ENCODE results near the gene ABITRAM.
"Not testable (repeated sequence)": the region's sequence is repeated elsewhere in the genome, so short reads cannot be mapped to it uniquely, and the experiment has no call there.

GRCh38 chr9:108971392-108971791 is 37.2 kb downstream of the ABITRAM start:
- TF ChIP-seq CTCF, POLR2A (IDR thresholded peaks at IDR 0.05): not testable (repeated sequence)
